Adrenal gland (tissue), 5 donors: Measurements from ENCODE around the gene DMRTC2.

Source experiments
- CTCF ChIP-seq, 6 experiments: fragments of 450-650 bp in 4 of 6; fragments of 200-600 bp in 2 of 6; sonication (generic) in 1 of 6; IDR thresholded peaks; 1 replicate in 5 of 6; 2 replicates in 1 of 6; pipeline versions ENCODE4 v1.5.1 to v1.8.0; 2016 to 2021; ENCODE audit warnings: antibody characterized with exemption in 6 of 6, mild to moderate bottlenecking in 2 of 6, moderate library complexity in 1 of 6
- POLR2A ChIP-seq, 2 donors: fragments of 450-650 bp; IDR thresholded peaks; one replicate each; pipeline ENCODE4 v1.6.1; 2017; ENCODE audit warnings: antibody characterized with exemption in 2 of 2, mild to moderate bottlenecking in 2 of 2, moderate library complexity in 1 of 2
- donor health status: DM: no; HTN: no; CAD: no.

DNA sequence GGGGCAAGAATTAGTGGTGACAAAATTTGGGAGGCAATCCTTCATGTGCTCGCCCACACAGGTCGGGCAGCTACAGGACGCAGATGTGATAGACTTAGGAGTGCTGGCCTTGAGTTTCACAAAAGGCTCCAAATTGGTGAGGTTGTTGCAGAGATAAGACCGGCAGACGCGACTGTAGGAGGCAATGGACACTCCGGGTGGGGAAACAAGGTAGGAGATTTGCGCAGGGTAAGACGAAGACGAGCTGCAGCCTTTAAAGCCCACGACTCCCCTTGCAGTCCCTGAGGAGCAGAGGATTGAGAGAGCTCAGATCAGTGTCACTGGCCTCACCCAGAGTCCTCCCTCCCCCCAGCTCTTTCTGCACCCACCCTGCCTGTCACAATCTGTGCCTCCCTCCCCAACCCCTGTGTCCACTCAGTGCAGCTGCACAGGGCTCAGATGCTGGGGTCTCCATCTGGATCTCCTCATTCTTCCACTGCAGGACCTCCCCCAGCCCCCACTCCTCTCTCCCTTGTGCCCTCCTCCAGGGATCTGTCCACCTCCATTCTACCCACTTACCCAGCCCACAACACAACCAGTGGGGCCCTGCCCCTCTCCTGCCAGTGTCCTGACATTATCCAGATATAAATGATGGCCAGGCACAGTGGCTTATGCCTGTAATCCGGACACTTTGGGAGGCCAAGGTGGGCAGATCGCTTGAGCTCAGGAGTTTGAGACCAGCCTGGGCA, 6.7 kb upstream of the DMRTC2 start:
- no peak for TF ChIP-seq CTCF (IDR thresholded peaks at IDR 0.05)
- TF ChIP-seq POLR2A (IDR thresholded peaks at IDR 0.05): no peak
